Right lobe of liver (tissue), 4 donors: ENCODE results near the gene CNOT6L.

Experiments
- POLR2A ChIP-seq: fragments of 450-650 bp; IDR thresholded peaks from one replicate; pipeline ENCODE4 v1.6.1; 2017; ENCODE audit warnings: antibody characterized with exemption, mild to moderate bottlenecking
- TF ChIP-seq, protein P1 (sequence below), 4 donors: fragments of 200-600 bp in 3 of 4; fragments of 450-650 bp in 1 of 4; IDR thresholded peaks; one replicate each; pipeline versions ENCODE4 v1.5.1 to v1.8.0; 2016 to 2022; ENCODE audit warnings: antibody characterized with exemption in 4 of 4, mild to moderate bottlenecking in 2 of 4
- donor health status: DM: no; HTN: no; CAD: no.
- donor health status: DM: no; HTN: no; CAD: no.
- donor health status: DM: no; HTN: yes; CAD: no.

DNA sequence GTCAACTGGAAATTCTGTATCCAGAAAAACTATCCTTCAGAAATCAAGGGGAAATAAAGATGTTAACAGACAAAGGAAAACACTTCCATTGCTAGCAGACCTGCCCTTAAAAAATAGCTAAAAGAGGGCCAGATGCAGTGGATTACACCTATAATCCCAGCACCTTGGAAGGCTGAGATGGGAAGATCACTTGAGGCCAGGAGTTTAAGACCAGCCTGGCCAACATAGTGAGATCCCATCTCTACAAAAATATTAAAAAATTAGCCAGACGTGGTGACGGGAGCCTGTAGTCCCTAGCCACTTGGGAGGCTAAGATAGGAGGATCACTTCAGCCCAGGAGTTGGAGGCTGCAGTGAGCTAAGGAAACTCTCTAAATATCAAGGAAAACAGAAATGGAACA, 67.4 kb downstream of the CNOT6L start:
- TF ChIP-seq, protein P1, sequence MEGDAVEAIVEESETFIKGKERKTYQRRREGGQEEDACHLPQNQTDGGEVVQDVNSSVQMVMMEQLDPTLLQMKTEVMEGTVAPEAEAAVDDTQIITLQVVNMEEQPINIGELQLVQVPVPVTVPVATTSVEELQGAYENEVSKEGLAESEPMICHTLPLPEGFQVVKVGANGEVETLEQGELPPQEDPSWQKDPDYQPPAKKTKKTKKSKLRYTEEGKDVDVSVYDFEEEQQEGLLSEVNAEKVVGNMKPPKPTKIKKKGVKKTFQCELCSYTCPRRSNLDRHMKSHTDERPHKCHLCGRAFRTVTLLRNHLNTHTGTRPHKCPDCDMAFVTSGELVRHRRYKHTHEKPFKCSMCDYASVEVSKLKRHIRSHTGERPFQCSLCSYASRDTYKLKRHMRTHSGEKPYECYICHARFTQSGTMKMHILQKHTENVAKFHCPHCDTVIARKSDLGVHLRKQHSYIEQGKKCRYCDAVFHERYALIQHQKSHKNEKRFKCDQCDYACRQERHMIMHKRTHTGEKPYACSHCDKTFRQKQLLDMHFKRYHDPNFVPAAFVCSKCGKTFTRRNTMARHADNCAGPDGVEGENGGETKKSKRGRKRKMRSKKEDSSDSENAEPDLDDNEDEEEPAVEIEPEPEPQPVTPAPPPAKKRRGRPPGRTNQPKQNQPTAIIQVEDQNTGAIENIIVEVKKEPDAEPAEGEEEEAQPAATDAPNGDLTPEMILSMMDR (IDR thresholded peaks at IDR 0.05), result no peak
- TF ChIP-seq POLR2A, result no peak
